Kidney (tissue), 14 donors: ENCODE data around the gene PPP2R5B. TPM values are rescaled to one million over a fixed set of nuclear protein-coding genes. Genes with fewer than 3 reads are reported as not detected.

Source experiments
- DNase-seq, 5 donors: peaks; one replicate each; pipeline ENCODE4 v3.0.0-alpha.2; 2013 to 2020
- FAIRE-seq: peaks from 2 replicates; lab custom pipeline; 2012; peaks lifted over from hg19 to GRCh38; lab: Jason Lieb, UNC
- H3K27ac ChIP-seq, 2 donors: one replicate each; pipeline ENCODE4 v1.7.0; 2013; ENCODE audit warnings: low read depth in 2 of 2, low read length in 2 of 2, inconsistent platforms in 1 of 2
- H3K27me3 ChIP-seq: one replicate; pipeline ENCODE4 v1.7.1; 2013; ENCODE audit warnings: low read length, inconsistent platforms; ENCODE audit not compliant: control insufficient read depth, insufficient read depth
- H3K36me3 ChIP-seq, 3 donors: one replicate each; pipeline versions ENCODE4 v1.7.0 to v1.7.1; 2013; ENCODE audit warnings: low read length in 3 of 3, control low read depth in 1 of 3, inconsistent platforms in 1 of 3; ENCODE audit not compliant: insufficient read depth in 3 of 3, control insufficient read depth in 2 of 3
- H3K4me1 ChIP-seq, 3 donors: one replicate each; pipeline versions ENCODE4 v1.7.0 to v1.7.1; 2013; ENCODE audit warnings: low read length in 3 of 3, inconsistent platforms in 1 of 3, low read depth in 1 of 3; ENCODE audit not compliant: control insufficient read depth in 2 of 3, insufficient read depth in 2 of 3
- H3K4me3 ChIP-seq, 3 donors: one replicate each; pipeline versions ENCODE4 v1.7.0 to v1.8.1; 2013; ENCODE audit warnings: low read length in 3 of 3, control low read depth in 1 of 3, inconsistent platforms in 1 of 3
- H3K9ac ChIP-seq, 3 donors: one replicate each; pipeline versions ENCODE4 v1.7.0 to v1.7.1; 2013; ENCODE audit warnings: low read length in 3 of 3, control low read depth in 1 of 3, inconsistent platforms in 1 of 3
- H3K9me3 ChIP-seq, 3 donors: one replicate each; pipeline versions ENCODE4 v1.7.0 to v1.7.1; 2013; ENCODE audit warnings: low read length in 3 of 3, control low read depth in 1 of 3, inconsistent platforms in 1 of 3; ENCODE audit not compliant: control insufficient read depth in 2 of 3, insufficient read depth in 1 of 3
- intact Hi-C: fragments of 100-400 bp; cut with DNase I; formaldehyde crosslinking; loops from one replicate; pipeline ENCODE4 v1.11.1; 2022
- polyA plus RNA-seq: library from polyadenylated mRNA; stranded (reverse); fragments of 350-450 nt; fragmentation: Illumina TruSeq; extraction: RNeasy Lipid Tissue Mini Kit (QIAGEN cat#74804); gene quantifications from one replicate; pipeline ENCODE4 v1.2.3, GENCODE V29; 2014; ENCODE audit warnings: low read depth, low replicate concordance; ENCODE audit not compliant: insufficient read depth
- total RNA-seq: library from RNA; stranded (reverse); fragmentation: NEBNext Ultra II Directional; extraction: Animal tissue kit (Norgen Biotek cat#: 25700); gene quantifications from one replicate; pipeline ENCODE4 v1.2.1, GENCODE V29; 2021
- TF ChIP-seq, protein P1 (sequence below): IDR thresholded peaks from 3 replicates; pipeline ENCODE4 v1.5.1; 2012; ENCODE audit warnings: mild to moderate bottlenecking, moderate library complexity, borderline replicate concordance; ENCODE audit not compliant: insufficient read depth; ENCODE audit errors: extremely low read depth
- donor health status: control.
- donor health status: control.
- donor health status: control.
- donor health status: control.
- donor health status: control.
- donor health status: DM: yes; HTN: yes; CAD: no.
- donor health status: Normal renal cell carcinoma (clear cell type).

Gene PPP2R5B
- total and polyA plus RNA-seq, 2 donors from 2014 or later, result 16.8 to 21.2 TPM

DNA sequence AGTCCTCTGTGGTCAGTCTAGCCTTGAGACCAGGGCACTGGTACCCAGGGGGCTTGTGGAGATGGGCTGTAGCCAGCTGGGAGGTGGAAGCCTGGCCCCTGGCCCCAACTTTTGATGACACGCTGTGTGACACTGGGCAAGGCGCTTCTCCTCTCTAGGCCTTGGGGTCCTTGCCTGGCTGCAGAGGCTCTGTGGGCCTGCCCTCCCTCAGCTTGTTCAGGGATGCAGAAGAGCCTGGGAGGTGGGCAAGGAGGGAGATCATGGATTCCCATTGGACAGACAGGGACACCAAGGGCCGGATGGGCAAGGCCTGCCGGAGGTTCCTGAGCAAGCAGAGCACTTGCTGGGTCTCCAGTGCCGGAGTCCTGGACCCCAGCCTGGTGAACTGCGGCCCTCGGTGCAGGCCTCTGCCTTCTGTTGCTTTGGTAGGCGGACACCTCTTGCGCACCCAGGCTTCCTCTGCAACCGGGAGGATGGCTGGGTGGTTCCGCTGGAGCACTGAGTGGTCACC is 1.3 kb upstream of the PPP2R5B start:
- Histone ChIP-seq H3K36me3 (peaks cover 0 to 4% (median 0%) of the 10 kb centered on the region in 3 donors), H3K27me3 (no peaks in the 10 kb centered on the region), H3K4me3 (peak overlapping the region in 1 of 3 donors; percentile 98), H3K27ac (no peak overlapping the region), H3K4me1 (peaks cover 0 to 18% (median 0%) of the 10 kb centered on the region in 3 donors), H3K9me3 (no peaks in the 10 kb centered on the region), H3K9ac (peak overlapping the region in 1 of 3 donors; percentile 89)
- DNase-seq (peak in 1 of 5 donors; percentile 75), FAIRE-seq (no peak)
- intact Hi-C loops, result no loop called here
- TF ChIP-seq, protein P1, sequence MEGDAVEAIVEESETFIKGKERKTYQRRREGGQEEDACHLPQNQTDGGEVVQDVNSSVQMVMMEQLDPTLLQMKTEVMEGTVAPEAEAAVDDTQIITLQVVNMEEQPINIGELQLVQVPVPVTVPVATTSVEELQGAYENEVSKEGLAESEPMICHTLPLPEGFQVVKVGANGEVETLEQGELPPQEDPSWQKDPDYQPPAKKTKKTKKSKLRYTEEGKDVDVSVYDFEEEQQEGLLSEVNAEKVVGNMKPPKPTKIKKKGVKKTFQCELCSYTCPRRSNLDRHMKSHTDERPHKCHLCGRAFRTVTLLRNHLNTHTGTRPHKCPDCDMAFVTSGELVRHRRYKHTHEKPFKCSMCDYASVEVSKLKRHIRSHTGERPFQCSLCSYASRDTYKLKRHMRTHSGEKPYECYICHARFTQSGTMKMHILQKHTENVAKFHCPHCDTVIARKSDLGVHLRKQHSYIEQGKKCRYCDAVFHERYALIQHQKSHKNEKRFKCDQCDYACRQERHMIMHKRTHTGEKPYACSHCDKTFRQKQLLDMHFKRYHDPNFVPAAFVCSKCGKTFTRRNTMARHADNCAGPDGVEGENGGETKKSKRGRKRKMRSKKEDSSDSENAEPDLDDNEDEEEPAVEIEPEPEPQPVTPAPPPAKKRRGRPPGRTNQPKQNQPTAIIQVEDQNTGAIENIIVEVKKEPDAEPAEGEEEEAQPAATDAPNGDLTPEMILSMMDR, result no peak

DNA sequence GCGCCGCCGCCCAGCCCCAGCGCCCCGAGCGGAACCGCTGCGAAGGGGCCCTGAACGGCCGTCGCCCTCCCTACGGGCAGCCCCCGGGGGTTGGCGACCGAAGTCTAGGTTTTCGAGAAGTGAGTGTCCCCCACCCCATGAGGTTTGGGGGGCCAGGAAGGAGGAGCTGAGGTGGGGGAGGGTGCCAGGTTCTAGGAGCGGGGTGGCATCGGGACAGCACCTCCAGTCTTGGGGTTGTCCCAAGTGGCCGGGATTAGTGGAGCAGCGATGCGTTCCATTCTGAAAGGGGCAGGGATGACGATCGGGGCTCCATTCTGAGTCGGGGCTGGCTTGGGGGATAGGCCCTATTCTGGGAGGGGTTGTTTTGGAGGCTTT is 408 bp downstream of the PPP2R5B start:
- DNase-seq (peak in 1 of 5 donors; percentile 56), FAIRE-seq (no peak)
- peaks cover 0 to 17% (median 0%) of the 10 kb centered on the region in 3 donors for H3K4me1 ChIP-seq
- TF ChIP-seq, protein P1, result no peak
- peak overlapping the region; percentile 51 to 98 (median 75) for H3K4me3 ChIP-seq
- peak overlapping the region; percentile 79 to 85 for H3K27ac ChIP-seq
- H3K9ac ChIP-seq, result peak overlapping the region; percentile 36 to 89 (median 64)
- H3K27me3 ChIP-seq, result no peaks in the 10 kb centered on the region
- peaks cover 0 to 12% (median 0%) of the 10 kb centered on the region in 3 donors for H3K36me3 ChIP-seq
- intact Hi-C loops, result no loop called here
- H3K9me3 ChIP-seq, result no peaks in the 10 kb centered on the region

DNA sequence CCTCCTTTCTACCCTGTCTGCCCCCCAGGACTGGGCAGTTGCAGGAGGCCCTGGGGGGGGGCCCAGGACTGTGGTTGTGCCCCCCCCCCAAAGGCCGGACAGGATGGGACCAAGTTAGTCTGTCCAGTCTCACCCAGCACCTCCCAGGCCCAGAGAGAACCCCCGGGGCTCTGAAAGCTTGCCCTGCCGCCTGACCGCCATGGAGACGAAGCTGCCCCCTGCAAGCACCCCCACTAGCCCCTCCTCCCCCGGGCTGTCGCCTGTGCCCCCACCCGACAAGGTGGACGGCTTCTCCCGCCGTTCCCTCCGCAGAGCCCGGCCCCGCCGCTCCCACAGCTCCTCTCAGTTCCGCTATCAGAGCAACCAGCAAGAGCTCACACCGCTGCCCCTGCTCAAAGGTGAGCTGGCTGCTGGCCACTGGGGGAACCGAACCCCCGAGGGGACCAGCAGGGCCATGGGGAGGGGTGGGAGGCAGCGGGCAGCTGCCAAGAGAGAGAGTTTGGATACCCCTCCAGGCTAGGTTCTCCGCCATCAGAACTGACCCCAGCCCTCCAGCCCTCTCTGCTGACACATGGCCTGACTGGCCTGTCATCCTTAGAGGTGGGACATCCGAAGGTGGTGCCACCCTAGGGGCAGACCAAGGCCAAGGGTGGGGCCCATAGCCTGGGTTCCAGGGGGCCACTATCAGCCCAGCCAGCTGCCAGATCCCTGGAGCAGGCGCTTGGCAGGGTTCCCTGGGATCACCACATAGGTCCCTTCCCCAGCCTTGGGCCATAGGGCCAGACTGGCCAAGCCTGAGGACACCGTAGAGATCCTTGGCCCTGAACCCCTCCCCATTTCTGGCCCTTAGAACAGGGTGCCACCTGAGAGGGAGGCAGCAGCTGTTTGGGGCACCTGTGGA is 1.3 kb downstream of the PPP2R5B start:
- intact Hi-C loops, result no loop called here
- H3K27ac ChIP-seq, result no peak overlapping the region
- peak overlapping the region in 2 of 3 donors; percentile 75 to 98 for H3K4me3 ChIP-seq
- DNase-seq (peak in 1 of 5 donors; percentile 76), FAIRE-seq (no peak)
- H3K9me3 ChIP-seq, result no peaks in the 10 kb centered on the region
- TF ChIP-seq, protein P1, result no peak
- no peaks in the 10 kb centered on the region for H3K27me3 ChIP-seq
- peaks cover 0 to 21% (median 6%) of the 10 kb centered on the region in 3 donors for H3K36me3 ChIP-seq
- H3K9ac ChIP-seq, result peak overlapping the region in 1 of 3 donors; percentile 89
- H3K4me1 ChIP-seq, result peaks cover 0 to 17% (median 0%) of the 10 kb centered on the region in 3 donors
